ENCODE measurements around the gene ANKRD10. TPM values are rescaled to one million over a fixed set of nuclear protein-coding genes. Genes with fewer than 3 reads are reported as not detected.

Gene ANKRD10
- total RNA-seq, 1 experiment from 2014 or later, result 219 TPM

- no peak for ATAC-seq
- H3K27ac Mint-ChIP-seq, result no peak overlapping the region
- H3K9me3 Mint-ChIP-seq, result peaks cover 81% of the 10 kb centered on the region
- ChIA-PET POLR2A (no interaction called here), CTCF (no interaction called here)
- TF ChIP-seq ARID4B (CRISPR knock-in tag; IDR thresholded peaks at IDR 0.05; ENCODE audit: borderline replicate concordance) (no peak), MYBL2 (CRISPR knock-in tag; IDR thresholded peaks at IDR 0.05) (no peak), ZNF219 (CRISPR knock-in tag; IDR thresholded peaks at IDR 0.05; ENCODE audit: borderline replicate concordance) (no peak), ZNF232 (CRISPR knock-in tag; IDR thresholded peaks at IDR 0.05) (no peak), ATF3 (CRISPR knock-in tag; conservative IDR thresholded peaks at IDR 0.05) (no peak), SMAD3 (CRISPR knock-in tag; IDR thresholded peaks at IDR 0.05; ENCODE audit: borderline replicate concordance) (no peak), SOX15 (CRISPR knock-in tag; IDR thresholded peaks at IDR 0.05) (no peak), SP1 (CRISPR knock-in tag; conservative IDR thresholded peaks at IDR 0.05) (no peak), TP53 (CRISPR knock-in tag; IDR thresholded peaks at IDR 0.05) (no peak), ZNF396 (CRISPR knock-in tag; IDR thresholded peaks at IDR 0.05; ENCODE audit: borderline replicate concordance) (no peak), HMGXB4 (CRISPR knock-in tag; IDR thresholded peaks at IDR 0.05) (no peak), IRF2 (CRISPR knock-in tag; IDR thresholded peaks at IDR 0.05; ENCODE audit: borderline replicate concordance, low read depth) (no peak), CBFB (CRISPR knock-in tag; IDR thresholded peaks at IDR 0.05; ENCODE audit: low read depth) (no peak), ZNF121 (CRISPR knock-in tag; IDR thresholded peaks at IDR 0.05) (no peak), SMAD4 (CRISPR knock-in tag; IDR thresholded peaks at IDR 0.05) (no peak), PRRX2 (CRISPR knock-in tag; IDR thresholded peaks at IDR 0.05) (no peak)
- TF ChIP-seq, protein P1, sequence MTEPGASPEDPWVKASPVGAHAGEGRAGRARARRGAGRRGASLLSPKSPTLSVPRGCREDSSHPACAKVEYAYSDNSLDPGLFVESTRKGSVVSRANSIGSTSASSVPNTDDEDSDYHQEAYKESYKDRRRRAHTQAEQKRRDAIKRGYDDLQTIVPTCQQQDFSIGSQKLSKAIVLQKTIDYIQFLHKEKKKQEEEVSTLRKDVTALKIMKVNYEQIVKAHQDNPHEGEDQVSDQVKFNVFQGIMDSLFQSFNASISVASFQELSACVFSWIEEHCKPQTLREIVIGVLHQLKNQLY (CRISPR knock-in tag; IDR thresholded peaks at IDR 0.05), result no peak
- TF ChIP-seq, protein P2, sequence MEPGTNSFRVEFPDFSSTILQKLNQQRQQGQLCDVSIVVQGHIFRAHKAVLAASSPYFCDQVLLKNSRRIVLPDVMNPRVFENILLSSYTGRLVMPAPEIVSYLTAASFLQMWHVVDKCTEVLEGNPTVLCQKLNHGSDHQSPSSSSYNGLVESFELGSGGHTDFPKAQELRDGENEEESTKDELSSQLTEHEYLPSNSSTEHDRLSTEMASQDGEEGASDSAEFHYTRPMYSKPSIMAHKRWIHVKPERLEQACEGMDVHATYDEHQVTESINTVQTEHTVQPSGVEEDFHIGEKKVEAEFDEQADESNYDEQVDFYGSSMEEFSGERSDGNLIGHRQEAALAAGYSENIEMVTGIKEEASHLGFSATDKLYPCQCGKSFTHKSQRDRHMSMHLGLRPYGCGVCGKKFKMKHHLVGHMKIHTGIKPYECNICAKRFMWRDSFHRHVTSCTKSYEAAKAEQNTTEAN (CRISPR knock-in tag; IDR thresholded peaks at IDR 0.05), result no peak
- H3K4me1 Mint-ChIP-seq, result no peaks in the 10 kb centered on the region
- no peak overlapping the region for H3K4me3 Mint-ChIP-seq
- peaks cover 63% of the 10 kb centered on the region for H3K36me3 Mint-ChIP-seq
- peaks cover 17% of the 10 kb centered on the region for H3K27me3 Mint-ChIP-seq (ENCODE audit: low read depth)
- no peak for DNase-seq (ENCODE audit: low spot score)
Observed at GRCh38 chr13:110961959-110962358, 47.1 kb upstream of the ANKRD10 start.

- peaks cover 64% of the 10 kb centered on the region for H3K9me3 Mint-ChIP-seq
Observed at GRCh38 chr13:110960204-110960603, 45.3 kb upstream of the ANKRD10 start.

More at GRCh38 chr13:110960204-110960603, 45.3 kb upstream of the ANKRD10 start:
- no peak for TF ChIP-seq HMGA2 (CRISPR knock-in tag; IDR thresholded peaks at IDR 0.05)
- TF ChIP-seq AFF4 (CRISPR knock-in tag; IDR thresholded peaks at IDR 0.05; ENCODE audit: borderline replicate concordance), result no peak
- no peak for TF ChIP-seq USF1 (CRISPR knock-in tag; IDR thresholded peaks at IDR 0.05)
- no peak for TF ChIP-seq ZNF232 (CRISPR knock-in tag; IDR thresholded peaks at IDR 0.05)
- TF ChIP-seq GABPB1 (CRISPR knock-in tag; IDR thresholded peaks at IDR 0.05), result no peak
- TF ChIP-seq SMAD3 (CRISPR knock-in tag; IDR thresholded peaks at IDR 0.05; ENCODE audit: borderline replicate concordance), result no peak
- Mint-ChIP-seq H3K4me3 (no peak overlapping the region), H3K4me1 (no peaks in the 10 kb centered on the region), H3K27ac (no peak overlapping the region), H3K36me3 (peaks cover 48% of the 10 kb centered on the region), H3K27me3 (ENCODE audit: low read depth) (peaks cover 12% of the 10 kb centered on the region)
- ATAC-seq (no peak), DNase-seq (ENCODE audit: low spot score) (no peak)
- ChIA-PET CTCF (no interaction called here), POLR2A (no interaction called here)
